Choroid plexus epithelial cell (primary cell): ENCODE results near the gene VILL.

Source experiments
- DNase-seq: peaks from one replicate; pipeline ENCODE4 v3.0.0-alpha.2; 2010; ENCODE audit warnings: low read depth
- H3K4me3 ChIP-seq: 2 replicates; pipeline ENCODE4 v1.5.1; 2011; ENCODE audit warnings: low read depth, mild to moderate bottlenecking, control low read depth, low read length, moderate library complexity
- TF ChIP-seq, protein P1 (sequence below): conservative IDR thresholded peaks from 2 replicates; pipeline ENCODE4 v1.5.1; 2011; ENCODE audit warnings: low read depth, mild to moderate bottlenecking, control low read depth, inconsistent platforms, low read length, moderate library complexity

The VILL gene

DNA sequence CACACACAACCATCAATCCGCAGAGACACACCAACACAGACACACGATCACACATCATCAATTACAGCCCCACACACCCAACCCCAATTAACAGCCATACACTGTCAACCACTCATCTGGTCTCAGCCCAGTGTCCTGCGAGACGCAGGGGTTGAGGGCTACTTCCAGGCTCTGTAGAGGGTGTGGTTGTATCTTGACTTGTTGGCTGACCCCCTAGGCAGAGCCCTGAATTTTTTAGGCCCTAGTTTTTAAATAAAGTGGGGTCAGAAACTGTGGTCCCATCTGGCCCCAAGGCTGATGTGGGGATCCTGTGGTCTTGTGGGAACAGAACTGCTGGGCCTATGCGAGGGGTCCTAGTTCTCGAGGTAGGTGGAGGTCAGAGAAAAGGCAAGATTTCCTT is 9.2 kb downstream of the VILL start:
- DNase-seq, result no peak
- no peak overlapping the region for H3K4me3 ChIP-seq
- TF ChIP-seq, protein P1, sequence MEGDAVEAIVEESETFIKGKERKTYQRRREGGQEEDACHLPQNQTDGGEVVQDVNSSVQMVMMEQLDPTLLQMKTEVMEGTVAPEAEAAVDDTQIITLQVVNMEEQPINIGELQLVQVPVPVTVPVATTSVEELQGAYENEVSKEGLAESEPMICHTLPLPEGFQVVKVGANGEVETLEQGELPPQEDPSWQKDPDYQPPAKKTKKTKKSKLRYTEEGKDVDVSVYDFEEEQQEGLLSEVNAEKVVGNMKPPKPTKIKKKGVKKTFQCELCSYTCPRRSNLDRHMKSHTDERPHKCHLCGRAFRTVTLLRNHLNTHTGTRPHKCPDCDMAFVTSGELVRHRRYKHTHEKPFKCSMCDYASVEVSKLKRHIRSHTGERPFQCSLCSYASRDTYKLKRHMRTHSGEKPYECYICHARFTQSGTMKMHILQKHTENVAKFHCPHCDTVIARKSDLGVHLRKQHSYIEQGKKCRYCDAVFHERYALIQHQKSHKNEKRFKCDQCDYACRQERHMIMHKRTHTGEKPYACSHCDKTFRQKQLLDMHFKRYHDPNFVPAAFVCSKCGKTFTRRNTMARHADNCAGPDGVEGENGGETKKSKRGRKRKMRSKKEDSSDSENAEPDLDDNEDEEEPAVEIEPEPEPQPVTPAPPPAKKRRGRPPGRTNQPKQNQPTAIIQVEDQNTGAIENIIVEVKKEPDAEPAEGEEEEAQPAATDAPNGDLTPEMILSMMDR, result no peak

- H3K4me3 ChIP-seq, result no peak overlapping the region
- no peak for DNase-seq
- TF ChIP-seq, protein P1, result no peak
Observed at GRCh38 chr3:38000242-38000916, 9.8 kb downstream of the VILL start.

DNA sequence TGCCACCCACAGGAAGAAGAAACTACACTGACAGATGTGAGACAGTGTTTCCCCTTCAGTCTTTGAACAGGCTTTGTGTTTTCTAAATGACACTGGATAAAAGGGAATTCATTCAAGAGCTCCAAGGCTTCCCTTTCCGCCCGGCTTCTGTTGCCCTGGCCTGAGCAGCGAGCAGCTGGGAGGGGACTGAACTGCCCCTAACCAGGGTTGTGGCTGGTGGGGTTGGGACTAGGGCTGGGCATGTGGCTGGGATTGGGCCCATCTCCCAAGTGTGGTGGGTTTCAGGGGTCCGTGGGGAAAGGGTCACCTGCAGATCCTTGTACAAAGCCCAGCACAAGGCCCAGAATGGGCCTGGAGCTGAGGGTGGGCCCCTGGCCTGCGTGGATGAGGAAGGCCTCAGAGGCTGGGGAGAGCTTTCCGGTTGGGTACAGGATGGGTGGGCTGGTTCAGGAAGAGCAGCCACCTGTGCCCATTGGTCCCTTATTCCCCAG is 10.4 kb downstream of the VILL start:
- TF ChIP-seq, protein P1, result no peak
- no peak overlapping the region for H3K4me3 ChIP-seq
- DNase-seq, result no peak

DNA sequence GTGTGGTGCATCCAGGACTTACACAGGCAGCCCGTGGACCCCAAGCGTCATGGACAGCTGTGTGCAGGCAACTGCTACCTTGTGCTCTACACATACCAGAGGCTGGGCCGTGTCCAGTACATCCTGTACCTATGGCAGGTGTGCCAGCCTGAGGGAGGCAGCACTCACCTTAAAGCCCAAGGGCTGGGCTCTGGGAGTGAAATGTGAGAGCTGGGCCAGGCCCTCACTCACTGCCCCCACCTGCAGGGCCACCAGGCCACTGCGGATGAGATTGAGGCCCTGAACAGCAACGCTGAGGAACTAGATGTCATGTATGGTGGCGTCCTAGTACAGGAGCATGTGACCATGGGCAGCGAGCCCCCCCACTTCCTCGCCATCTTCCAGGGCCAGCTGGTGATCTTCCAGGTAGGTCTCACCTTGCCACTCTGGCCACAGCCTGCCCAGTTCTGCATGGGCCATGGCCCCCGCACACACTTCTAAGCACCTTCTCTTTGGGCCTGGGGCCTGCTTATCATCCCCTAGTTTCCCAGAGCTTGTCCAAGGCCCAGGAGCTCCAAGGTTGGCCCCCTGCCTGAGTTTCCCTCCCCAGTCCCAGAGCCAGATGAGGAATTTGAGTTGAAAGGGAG is 11.0 kb downstream of the VILL start:
- TF ChIP-seq, protein P1, result peak; percentile 17
- no peak overlapping the region for H3K4me3 ChIP-seq
- DNase-seq, result no peak

DNA sequence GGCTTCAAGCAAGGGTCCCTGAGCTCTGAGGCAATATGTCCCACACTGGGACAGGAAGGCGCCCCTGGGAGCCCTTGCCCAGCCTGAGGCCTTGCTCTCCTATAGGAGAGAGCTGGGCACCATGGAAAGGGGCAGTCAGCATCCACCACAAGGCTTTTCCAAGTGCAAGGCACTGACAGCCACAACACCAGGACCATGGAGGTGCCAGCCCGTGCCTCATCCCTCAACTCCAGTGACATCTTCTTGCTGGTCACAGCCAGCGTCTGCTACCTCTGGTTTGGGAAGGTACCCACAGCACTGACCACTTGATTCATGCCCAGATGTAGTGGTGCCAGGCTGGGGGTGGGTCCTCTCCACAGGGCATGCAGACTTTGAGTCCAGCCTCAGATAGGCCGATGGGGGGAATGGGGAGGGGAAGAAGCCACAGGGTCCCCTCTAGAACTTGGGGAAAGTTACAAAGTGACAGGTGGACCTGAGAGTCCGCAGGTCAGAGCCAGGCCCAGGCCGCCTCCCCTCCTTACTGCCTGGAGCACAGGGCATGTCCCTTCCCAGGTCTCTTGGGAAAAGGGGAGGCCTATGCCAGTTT is 11.8 kb downstream of the VILL start:
- DNase-seq, result no peak
- TF ChIP-seq, protein P1, result no peak
- no peak overlapping the region for H3K4me3 ChIP-seq

GRCh38 chr3:38002940-38003339 is 12.4 kb downstream of the VILL start:
- H3K4me3 ChIP-seq, result no peak overlapping the region
- TF ChIP-seq, protein P1, result no peak
- DNase-seq, result no peak
